Loucy (cell line): Measurements from ENCODE around the gene MEIS1.

Experiments used
- H2AFZ ChIP-seq: fragments of 200-600 bp; sonication (generic); 2 replicates; pipeline ENCODE4 v1.6.0; 2016; ENCODE audit warnings: antibody characterized with exemption, mild to moderate bottlenecking, low read length, moderate library complexity
- H3F3A ChIP-seq: fragments of 200-600 bp; 2 replicates; pipeline ENCODE4 v1.6.0; 2016; ENCODE audit warnings: antibody characterized with exemption, low read depth, mild to moderate bottlenecking
- H3K27me3 ChIP-seq: fragments of 200-600 bp; sonication (generic); 2 replicates; pipeline ENCODE4 v1.6.1; 2014; ENCODE audit warnings: low read length, mild to moderate bottlenecking; ENCODE audit not compliant: insufficient read depth, poor library complexity, severe bottlenecking
- H3K36me3 ChIP-seq: fragments of 200-600 bp; sonication (generic); 2 replicates; pipeline ENCODE4 v1.6.1; 2016; ENCODE audit warnings: low read length; ENCODE audit not compliant: insufficient read depth
- H3K4me1 ChIP-seq: fragments of 200-600 bp; sonication (generic); 2 replicates; pipeline ENCODE4 v1.5.1; 2014; ENCODE audit warnings: low read length, mild to moderate bottlenecking; ENCODE audit not compliant: insufficient read depth, poor library complexity, severe bottlenecking
- H3K4me2 ChIP-seq: fragments of 200-600 bp; sonication (generic); 2 replicates; pipeline ENCODE4 v1.6.0; 2014; ENCODE audit warnings: antibody characterized with exemption, low read length, low read depth, mild to moderate bottlenecking; ENCODE audit not compliant: poor library complexity, severe bottlenecking
- H3K4me3 ChIP-seq: fragments of 200-600 bp; sonication (generic); 2 replicates; pipeline ENCODE4 v1.5.1; 2014; ENCODE audit warnings: low read length, mild to moderate bottlenecking, mixed read lengths; ENCODE audit not compliant: poor library complexity, severe bottlenecking
- H3K79me2 ChIP-seq: fragments of 200-600 bp; sonication (generic); 2 replicates; pipeline ENCODE4 v1.6.1; 2014; ENCODE audit warnings: low read length; ENCODE audit not compliant: insufficient read depth
- H3K9ac ChIP-seq: fragments of 200-600 bp; sonication (generic); 2 replicates; pipeline ENCODE4 v1.6.0; 2014; ENCODE audit warnings: mild to moderate bottlenecking, low read depth, low read length, moderate library complexity; ENCODE audit not compliant: poor library complexity, severe bottlenecking
- H3K9me2 ChIP-seq: fragments of 200-600 bp; sonication (generic); replicated peaks from 2 replicates; pipeline ENCODE4 v1.6.1; 2016; ENCODE audit warnings: low read depth, low read length, mixed read lengths
- H3K9me3 ChIP-seq: fragments of 200-600 bp; sonication (generic); 2 replicates; pipeline ENCODE4 v1.6.1; 2014; ENCODE audit warnings: mild to moderate bottlenecking, antibody characterized with exemption, low read length, low read depth; ENCODE audit not compliant: insufficient read depth
- H4K20me1 ChIP-seq: fragments of 200-600 bp; sonication (generic); 2 replicates; pipeline ENCODE4 v1.6.0; 2014; ENCODE audit warnings: antibody characterized with exemption, low read length, mild to moderate bottlenecking; ENCODE audit not compliant: insufficient read depth, poor library complexity, severe bottlenecking
- EZH2phosphoT487 ChIP-seq: fragments of 200-600 bp; IDR thresholded peaks from 2 replicates; pipeline ENCODE4 v1.6.1; 2018; ENCODE audit warnings: antibody characterized with exemption, mild to moderate bottlenecking, moderate library complexity, borderline replicate concordance
- TF ChIP-seq, protein P1 (sequence below): fragments of 200-600 bp; sonication (generic); conservative IDR thresholded peaks from 2 replicates; pipeline ENCODE4 v1.5.1; 2014; ENCODE audit warnings: mild to moderate bottlenecking, antibody characterized with exemption, low read length

MEIS1 gene

DNA sequence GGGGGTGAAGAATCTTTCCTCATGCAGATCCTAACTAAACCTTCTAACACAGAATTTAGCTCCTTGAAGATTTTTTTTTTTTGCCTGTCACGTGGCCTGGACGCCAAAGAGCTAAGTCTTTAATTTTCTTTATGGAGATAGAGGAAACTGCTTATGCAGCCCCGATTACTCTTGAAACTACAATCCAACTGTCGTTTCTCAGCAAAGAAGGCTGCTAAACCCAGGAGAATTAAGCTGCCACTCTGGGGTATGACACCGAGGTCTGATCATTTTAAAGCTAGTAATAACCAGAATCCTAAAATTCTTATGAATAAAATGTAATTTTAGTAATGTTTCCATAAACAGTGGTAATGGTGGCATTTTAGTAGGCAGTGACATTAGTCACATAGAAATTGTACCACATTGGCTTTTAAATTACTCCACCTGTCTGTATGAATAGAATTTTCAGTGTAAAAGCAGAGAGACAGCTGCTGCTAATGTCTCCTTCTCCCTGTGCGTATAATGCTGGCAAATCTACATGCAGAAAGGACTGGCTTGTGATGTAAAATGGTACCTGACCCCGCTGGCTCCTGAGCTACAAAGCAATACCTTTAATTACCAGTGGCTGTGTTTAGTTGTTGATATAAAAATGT, 86.5 kb downstream of the MEIS1 start:
- Histone ChIP-seq H4K20me1 (no peaks in the 10 kb centered on the region), H3K79me2 (no peaks in the 10 kb centered on the region), H3K9me3 (no peaks in the 10 kb centered on the region), H3K4me1 (no peaks in the 10 kb centered on the region), H3K9me2 (no peaks in the 10 kb centered on the region), H3K4me3 (no peak overlapping the region), H2AFZ (no peak overlapping the region), H3K4me2 (no peak overlapping the region), H3K36me3 (no peaks in the 10 kb centered on the region), H3K27me3 (no peaks in the 10 kb centered on the region), H3K9ac (no peak overlapping the region), H3F3A (no peaks in the 10 kb centered on the region)
- TF ChIP-seq, protein P1, sequence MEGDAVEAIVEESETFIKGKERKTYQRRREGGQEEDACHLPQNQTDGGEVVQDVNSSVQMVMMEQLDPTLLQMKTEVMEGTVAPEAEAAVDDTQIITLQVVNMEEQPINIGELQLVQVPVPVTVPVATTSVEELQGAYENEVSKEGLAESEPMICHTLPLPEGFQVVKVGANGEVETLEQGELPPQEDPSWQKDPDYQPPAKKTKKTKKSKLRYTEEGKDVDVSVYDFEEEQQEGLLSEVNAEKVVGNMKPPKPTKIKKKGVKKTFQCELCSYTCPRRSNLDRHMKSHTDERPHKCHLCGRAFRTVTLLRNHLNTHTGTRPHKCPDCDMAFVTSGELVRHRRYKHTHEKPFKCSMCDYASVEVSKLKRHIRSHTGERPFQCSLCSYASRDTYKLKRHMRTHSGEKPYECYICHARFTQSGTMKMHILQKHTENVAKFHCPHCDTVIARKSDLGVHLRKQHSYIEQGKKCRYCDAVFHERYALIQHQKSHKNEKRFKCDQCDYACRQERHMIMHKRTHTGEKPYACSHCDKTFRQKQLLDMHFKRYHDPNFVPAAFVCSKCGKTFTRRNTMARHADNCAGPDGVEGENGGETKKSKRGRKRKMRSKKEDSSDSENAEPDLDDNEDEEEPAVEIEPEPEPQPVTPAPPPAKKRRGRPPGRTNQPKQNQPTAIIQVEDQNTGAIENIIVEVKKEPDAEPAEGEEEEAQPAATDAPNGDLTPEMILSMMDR, result no peak
- no peak for TF ChIP-seq EZH2phosphoT487

DNA sequence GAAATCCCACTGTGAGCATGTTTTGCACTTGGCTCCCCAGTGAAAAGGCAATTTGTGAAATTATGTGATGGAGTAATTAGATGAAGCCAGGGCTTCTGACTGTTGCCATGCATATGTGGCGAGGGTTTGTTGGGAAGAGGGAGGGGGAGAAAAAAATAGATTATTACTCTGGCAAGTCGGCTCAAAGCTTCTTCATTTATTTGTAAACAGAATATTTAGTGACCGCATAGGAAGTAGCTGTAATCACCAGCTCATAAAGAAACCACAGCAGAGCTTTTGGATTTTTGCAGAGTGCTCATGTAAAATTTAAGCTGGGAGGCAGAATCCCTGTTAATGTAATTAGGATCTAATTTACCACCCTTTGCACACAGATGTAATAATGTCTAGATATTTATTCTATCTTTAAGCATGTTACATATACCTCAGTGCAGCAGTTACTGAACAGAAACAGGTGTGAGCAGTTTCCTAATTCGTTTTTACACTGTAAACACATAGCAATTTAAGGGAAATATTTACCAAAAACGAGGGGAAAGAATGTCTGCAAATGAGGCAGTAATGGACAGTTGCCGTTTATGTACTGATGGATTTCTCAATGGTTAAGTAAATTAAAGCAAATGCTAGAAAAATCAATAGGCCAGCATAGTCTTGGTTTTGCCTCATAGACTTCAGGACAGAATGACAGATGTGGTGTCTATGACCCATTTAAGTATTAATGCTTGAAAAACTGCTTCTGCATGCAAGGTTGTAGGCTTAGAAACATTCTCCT, 87.9 kb downstream of the MEIS1 start:
- H3K4me3 ChIP-seq, result no peak overlapping the region
- H3K79me2 ChIP-seq, result no peaks in the 10 kb centered on the region
- H4K20me1 ChIP-seq, result no peaks in the 10 kb centered on the region
- no peaks in the 10 kb centered on the region for H3K36me3 ChIP-seq
- no peak overlapping the region for H2AFZ ChIP-seq
- H3F3A ChIP-seq, result no peaks in the 10 kb centered on the region
- TF ChIP-seq, protein P1, result no peak
- TF ChIP-seq EZH2phosphoT487, result no peak
- H3K9me2 ChIP-seq, result no peaks in the 10 kb centered on the region
- no peaks in the 10 kb centered on the region for H3K4me1 ChIP-seq
- H3K27me3 ChIP-seq, result no peaks in the 10 kb centered on the region
- H3K9ac ChIP-seq, result no peak overlapping the region
- H3K9me3 ChIP-seq, result no peaks in the 10 kb centered on the region
- H3K4me2 ChIP-seq, result no peak overlapping the region

DNA sequence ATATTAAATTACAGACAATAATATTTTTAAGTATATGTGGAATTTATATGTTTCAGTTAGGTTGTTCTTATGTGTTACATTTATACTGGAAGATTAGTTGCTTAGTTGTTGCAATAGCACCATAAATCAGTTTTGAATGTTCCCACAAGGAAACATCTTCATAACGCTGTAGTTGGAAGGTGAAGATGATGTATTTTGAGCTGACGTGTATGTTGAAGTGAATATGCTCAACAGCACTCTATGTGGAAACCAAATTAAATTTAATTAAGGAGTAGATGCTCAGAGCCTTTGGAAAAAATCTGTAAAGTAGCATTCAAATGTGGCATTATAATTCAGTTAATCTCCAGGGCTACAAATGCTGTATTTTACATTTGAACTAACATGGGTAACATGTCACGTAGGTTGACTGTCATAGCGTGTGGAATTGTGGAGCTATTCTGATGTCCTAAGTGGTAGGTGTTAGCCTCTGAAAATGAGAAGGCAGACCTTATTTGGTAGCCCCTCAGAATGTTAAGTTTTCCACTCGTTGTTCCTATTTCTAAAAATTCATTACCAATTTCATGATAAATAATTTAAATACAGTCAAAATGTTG, 88.5 kb downstream of the MEIS1 start:
- H3K9me2 ChIP-seq, result no peaks in the 10 kb centered on the region

More for the DNA sequence above, 88.5 kb downstream of the MEIS1 start:
- Histone ChIP-seq H4K20me1 (no peaks in the 10 kb centered on the region), H3K4me2 (no peak overlapping the region), H2AFZ (no peak overlapping the region), H3K27me3 (no peaks in the 10 kb centered on the region), H3K9ac (no peak overlapping the region), H3K4me1 (no peaks in the 10 kb centered on the region), H3K36me3 (no peaks in the 10 kb centered on the region), H3K9me3 (no peaks in the 10 kb centered on the region), H3K79me2 (no peaks in the 10 kb centered on the region), H3F3A (no peaks in the 10 kb centered on the region), H3K4me3 (no peak overlapping the region)
- TF ChIP-seq EZH2phosphoT487, result no peak
- TF ChIP-seq, protein P1, result no peak
